GM12865 (cell line): ENCODE measurements around the gene ANXA3.
"Not testable (repeated sequence)": the region's sequence is repeated elsewhere in the genome, so short reads cannot be mapped to it uniquely, and the experiment has no call there.

Source experiments
- DNase-seq: peaks from one replicate; pipeline ENCODE4 v3.0.0; 2010; ENCODE audit warnings: low read depth
- H3K4me3 ChIP-seq: 2 replicates; pipeline ENCODE4 v1.5.1; 2011; ENCODE audit warnings: mild to moderate bottlenecking, low read depth, low read length, control low read depth
- CTCF ChIP-seq: IDR thresholded peaks from 2 replicates; pipeline ENCODE4 v1.5.1; 2011; ENCODE audit warnings: low read length, control low read depth, low read depth, inconsistent platforms; ENCODE audit not compliant: insufficient read depth; ENCODE audit errors: missing control alignments

Gene ANXA3

GRCh38 chr4:78551420-78552351 lies at the start of gene ANXA3:
TSS of gene ANXA3 (plus strand) at chr4:78551770. CDS start at chr4:78554474, 2,704 bp downstream.
- DNase-seq, result no peak
- TF ChIP-seq CTCF, result no peak
- H3K4me3 ChIP-seq, result no peak within 1 kb of the TSS

GRCh38 chr4:78506260-78506659 lies 45.3 kb upstream of the ANXA3 start:
- DNase-seq, H3K4me3 ChIP-seq: not testable (repeated sequence)

GRCh38 chr4:78509043-78509442 lies 42.5 kb upstream of the ANXA3 start:
- TF ChIP-seq CTCF, result no peak
- DNase-seq, result no peak
- H3K4me3 ChIP-seq, result no peak overlapping the region

GRCh38 chr4:78510108-78510507 lies 41.5 kb upstream of the ANXA3 start:
- H3K4me3 ChIP-seq, result no peak overlapping the region
- DNase-seq, result no peak
- TF ChIP-seq CTCF, result no peak

- TF ChIP-seq CTCF, result no peak
- DNase-seq, result no peak
- H3K4me3 ChIP-seq, result no peak overlapping the region
Observed at GRCh38 chr4:78510681-78511080, 40.9 kb upstream of the ANXA3 start.

GRCh38 chr4:78512357-78512920 lies 39.1 kb upstream of the ANXA3 start:
- H3K4me3 ChIP-seq, result no peak overlapping the region

More at GRCh38 chr4:78512357-78512920, 39.1 kb upstream of the ANXA3 start:
- DNase-seq, result no peak
- TF ChIP-seq CTCF, result no peak
